Nephron progenitor cell (in vitro differentiated cells): ENCODE results near the gene RPS8.

Experiments
- DNase-seq: peaks from one replicate; pipeline ENCODE4 v3.0.0; 2021
- H3K27ac Mint-ChIP-seq: 2 replicates; pipeline ENCODE4 v1.8.0; 2021; ENCODE audit warnings: mild to moderate bottlenecking, moderate library complexity, mixed read lengths
- H3K27me3 Mint-ChIP-seq: 2 replicates; pipeline ENCODE4 v1.8.0; 2021; ENCODE audit warnings: mild to moderate bottlenecking, low read depth, mixed read lengths; ENCODE audit not compliant: poor library complexity
- H3K36me3 Mint-ChIP-seq: 2 replicates; pipeline ENCODE4 v1.8.0; 2021; ENCODE audit warnings: low read depth, mixed read lengths
- H3K4me1 Mint-ChIP-seq: 2 replicates; pipeline ENCODE4 v1.8.0; 2021; ENCODE audit warnings: mixed read lengths
- H3K4me3 Mint-ChIP-seq: 2 replicates; pipeline ENCODE4 v1.8.0; 2021; ENCODE audit warnings: mild to moderate bottlenecking, moderate library complexity, mixed read lengths
- H3K9me3 Mint-ChIP-seq: 2 replicates; pipeline ENCODE4 v1.8.0; 2021; ENCODE audit warnings: mild to moderate bottlenecking, moderate library complexity, mixed read lengths
- CTCF ChIP-seq: fragments of 200-600 bp; sonication (generic); IDR thresholded peaks from 2 replicates; pipeline ENCODE4 v1.5.0; 2021; ENCODE audit warnings: antibody characterized with exemption

Gene RPS8

GRCh38 chr1:44799770-44800584 lies 24.6 kb downstream of the RPS8 start, which contains the start of gene PLK3:
Gene PLK3 (plus strand): TSS chr1:44800377. CDS start chr1:44800464, 87 bp downstream.
- Mint-ChIP-seq H3K27ac (peak within 1 kb of the TSS; percentile 100), H3K4me1 (peaks cover 43% of the 10 kb centered on the region), H3K9me3 (no peaks in the 10 kb centered on the region), H3K36me3 (peaks cover 8% of the 10 kb centered on the region), H3K4me3 (peak within 1 kb of the TSS; percentile 92), H3K27me3 (peaks cover 2% of the 10 kb centered on the region)
- peak; percentile 80 for TF ChIP-seq CTCF
- DNase-seq: peak; percentile 97

GRCh38 chr1:44801491-44802305 lies 26.4 kb downstream of the RPS8 start:
- peaks cover 2% of the 10 kb centered on the region for H3K27me3 Mint-ChIP-seq
- peaks cover 53% of the 10 kb centered on the region for H3K4me1 Mint-ChIP-seq
- peak overlapping the region; percentile 85 for H3K4me3 Mint-ChIP-seq
- H3K27ac Mint-ChIP-seq: peak overlapping the region; percentile 52
- no peak for TF ChIP-seq CTCF
- H3K9me3 Mint-ChIP-seq: no peaks in the 10 kb centered on the region
- peaks cover 12% of the 10 kb centered on the region for H3K36me3 Mint-ChIP-seq
- DNase-seq: no peak

- H3K27ac Mint-ChIP-seq: peak overlapping the region; percentile 52
- no peak for DNase-seq
- peaks cover 61% of the 10 kb centered on the region for H3K4me1 Mint-ChIP-seq
- TF ChIP-seq CTCF: no peak
- no peaks in the 10 kb centered on the region for H3K9me3 Mint-ChIP-seq
- H3K36me3 Mint-ChIP-seq: peaks cover 16% of the 10 kb centered on the region
- H3K4me3 Mint-ChIP-seq: peak overlapping the region; percentile 85
- peaks cover 2% of the 10 kb centered on the region for H3K27me3 Mint-ChIP-seq
Measured at GRCh38 chr1:44802306-44803061, 27.1 kb downstream of the RPS8 start.

GRCh38 chr1:44803062-44803311 lies 27.6 kb downstream of the RPS8 start:
- H3K9me3 Mint-ChIP-seq: no peaks in the 10 kb centered on the region
- H3K4me3 Mint-ChIP-seq: peak overlapping the region; percentile 12
- peaks cover 16% of the 10 kb centered on the region for H3K36me3 Mint-ChIP-seq
- no peak for DNase-seq
- H3K27ac Mint-ChIP-seq: peak overlapping the region; percentile 71
- H3K4me1 Mint-ChIP-seq: peaks cover 66% of the 10 kb centered on the region
- H3K27me3 Mint-ChIP-seq: peaks cover 2% of the 10 kb centered on the region
- no peak for TF ChIP-seq CTCF

GRCh38 chr1:44803312-44804095 lies 28.2 kb downstream of the RPS8 start:
- Mint-ChIP-seq H3K4me3 (peak overlapping the region; percentile 12), H3K27me3 (peaks cover 2% of the 10 kb centered on the region), H3K27ac (peak overlapping the region; percentile 71), H3K9me3 (no peaks in the 10 kb centered on the region), H3K4me1 (peaks cover 67% of the 10 kb centered on the region), H3K36me3 (peaks cover 16% of the 10 kb centered on the region)
- TF ChIP-seq CTCF: no peak
- DNase-seq: no peak
